Right atrium auricular region (tissue), 2 donors: ENCODE results near the gene SRD5A1. TPM values are rescaled to one million over a fixed set of nuclear protein-coding genes. Genes with fewer than 3 reads are reported as not detected.

Experiments
- DNase-seq: peaks from one replicate; pipeline ENCODE4 v3.0.0-alpha.2; 2019; ENCODE audit warnings: low spot score
- H3K27ac ChIP-seq, 2 donors: fragments of 200-600 bp; sonication (generic); 1 replicate in 1 of 2; 2 replicates in 1 of 2; pipeline ENCODE4 v1.5.1; 2016 to 2019
- H3K27me3 ChIP-seq, 2 donors: fragments of 200-600 bp; sonication (generic); one replicate each; pipeline versions ENCODE4 v1.5.1 to v1.6.0; 2017 to 2019
- H3K36me3 ChIP-seq: fragments of 200-600 bp; sonication (generic); one replicate; pipeline ENCODE4 v1.5.1; 2016
- H3K4me1 ChIP-seq, 2 donors: fragments of 200-600 bp; sonication (generic); one replicate each; pipeline versions ENCODE4 v1.5.1 to v1.6.0; 2017 to 2019
- H3K4me3 ChIP-seq, 2 donors: fragments of 200-600 bp; sonication (generic); 1 replicate in 1 of 2; 2 replicates in 1 of 2; pipeline ENCODE4 v1.5.1; 2017 to 2019; ENCODE audit warnings: mild to moderate bottlenecking in 1 of 2, moderate library complexity in 1 of 2
- H3K9me3 ChIP-seq, 2 donors: fragments of 200-600 bp; sonication (generic); one replicate each; pipeline ENCODE4 v1.5.1; 2019
- total RNA-seq, 2 donors: library from RNA; depleted of rRNA; stranded (reverse); fragments of >200 nt; gene quantifications; one replicate each; pipeline ENCODE4 v1.1.0, GENCODE V29; 2016
- TF ChIP-seq, protein P1 (sequence below), 2 donors: fragments of 200-600 bp; sonication (generic); IDR thresholded peaks; one replicate each; pipeline ENCODE4 v1.5.1; 2019; ENCODE audit warnings: antibody characterized with exemption in 2 of 2

The SRD5A1 gene
- total RNA-seq, 2 donors from 2014 or later, result 0.67 to 1.2 TPM

DNA sequence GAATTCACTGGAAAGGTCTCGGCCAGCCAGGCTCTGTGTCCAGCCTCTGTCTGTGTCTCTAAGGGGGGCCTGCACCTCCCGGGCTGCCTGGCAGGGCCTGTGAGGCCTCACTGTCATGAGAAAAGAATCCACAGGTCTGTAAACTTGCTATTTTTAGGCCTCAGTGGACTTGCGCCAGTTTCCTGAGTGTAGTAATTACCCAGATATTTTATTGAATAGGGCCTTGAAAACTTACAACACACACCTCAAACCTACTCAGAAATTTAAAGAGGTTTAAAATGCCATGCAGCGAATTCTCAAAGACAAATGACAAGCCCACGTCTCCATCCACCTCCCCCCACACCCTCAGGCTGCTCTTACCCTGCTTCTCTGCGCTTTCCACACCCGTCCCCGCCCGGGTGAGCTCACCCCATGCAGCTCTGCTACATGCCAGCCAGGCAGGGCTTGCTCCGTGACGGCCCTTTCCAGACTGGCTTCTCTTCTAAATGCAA lies 71.2 kb downstream of the SRD5A1 start:
- Histone ChIP-seq H3K36me3 (no peaks in the 10 kb centered on the region), H3K27ac (peak overlapping the region; percentile 80 to 94), H3K9me3 (no peaks in the 10 kb centered on the region), H3K4me1 (peaks cover 0 to 15% of the 10 kb centered on the region in 2 donors), H3K4me3 (no peak overlapping the region), H3K27me3 (no peaks in the 10 kb centered on the region)
- no peak for DNase-seq
- TF ChIP-seq, protein P1, sequence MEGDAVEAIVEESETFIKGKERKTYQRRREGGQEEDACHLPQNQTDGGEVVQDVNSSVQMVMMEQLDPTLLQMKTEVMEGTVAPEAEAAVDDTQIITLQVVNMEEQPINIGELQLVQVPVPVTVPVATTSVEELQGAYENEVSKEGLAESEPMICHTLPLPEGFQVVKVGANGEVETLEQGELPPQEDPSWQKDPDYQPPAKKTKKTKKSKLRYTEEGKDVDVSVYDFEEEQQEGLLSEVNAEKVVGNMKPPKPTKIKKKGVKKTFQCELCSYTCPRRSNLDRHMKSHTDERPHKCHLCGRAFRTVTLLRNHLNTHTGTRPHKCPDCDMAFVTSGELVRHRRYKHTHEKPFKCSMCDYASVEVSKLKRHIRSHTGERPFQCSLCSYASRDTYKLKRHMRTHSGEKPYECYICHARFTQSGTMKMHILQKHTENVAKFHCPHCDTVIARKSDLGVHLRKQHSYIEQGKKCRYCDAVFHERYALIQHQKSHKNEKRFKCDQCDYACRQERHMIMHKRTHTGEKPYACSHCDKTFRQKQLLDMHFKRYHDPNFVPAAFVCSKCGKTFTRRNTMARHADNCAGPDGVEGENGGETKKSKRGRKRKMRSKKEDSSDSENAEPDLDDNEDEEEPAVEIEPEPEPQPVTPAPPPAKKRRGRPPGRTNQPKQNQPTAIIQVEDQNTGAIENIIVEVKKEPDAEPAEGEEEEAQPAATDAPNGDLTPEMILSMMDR (IDR thresholded peaks at IDR 0.05), result no peak

DNA sequence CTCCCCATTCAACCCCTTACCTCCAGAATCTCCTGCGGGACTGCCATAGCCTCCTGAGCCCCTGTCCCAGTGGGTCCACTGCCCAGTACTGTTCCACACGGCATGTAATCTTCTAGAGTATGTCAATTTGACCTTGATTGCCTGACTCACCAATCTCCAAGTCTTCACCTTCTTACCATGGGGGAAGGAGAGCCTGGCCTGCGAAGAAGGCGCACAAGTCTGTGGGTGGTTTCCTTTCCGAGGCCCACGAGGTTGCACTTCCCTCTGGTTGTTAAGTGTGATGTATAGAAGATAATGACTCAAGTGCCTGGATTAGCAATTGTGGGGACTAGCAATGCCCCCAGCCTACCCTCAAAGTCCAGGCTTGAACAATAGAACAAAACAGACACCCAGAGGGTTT lies 71.8 kb downstream of the SRD5A1 start:
- Histone ChIP-seq H3K27me3 (no peaks in the 10 kb centered on the region), H3K36me3 (no peaks in the 10 kb centered on the region), H3K27ac (peak overlapping the region; percentile 80 to 94), H3K4me1 (peaks cover 0 to 15% of the 10 kb centered on the region in 2 donors), H3K9me3 (no peaks in the 10 kb centered on the region), H3K4me3 (no peak overlapping the region)
- TF ChIP-seq, protein P1 (IDR thresholded peaks at IDR 0.05), result no peak
- no peak for DNase-seq

DNA sequence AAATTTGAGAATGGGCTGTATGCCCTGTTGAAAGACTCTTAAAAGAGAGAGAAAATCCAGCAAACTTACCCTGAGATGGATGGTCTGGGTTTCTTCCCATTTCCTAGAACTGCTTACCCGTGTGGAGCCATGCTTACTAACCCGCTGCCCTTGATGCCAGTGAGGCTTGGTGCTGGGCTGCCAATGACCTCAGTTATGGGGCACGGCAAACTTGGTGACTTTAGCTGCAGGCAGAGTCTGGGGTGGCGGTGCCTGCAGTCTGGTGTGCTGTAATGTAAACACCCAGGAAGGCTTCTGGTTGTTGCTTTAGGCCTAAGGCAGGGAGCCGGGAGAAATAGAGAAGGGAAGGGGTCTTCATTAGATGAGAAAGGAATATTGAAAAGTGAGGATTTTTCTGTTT lies 72.7 kb downstream of the SRD5A1 start:
- no peak overlapping the region for H3K27ac ChIP-seq
- H3K36me3 ChIP-seq, result no peaks in the 10 kb centered on the region
- DNase-seq, result no peak
- no peak overlapping the region for H3K4me3 ChIP-seq
- TF ChIP-seq, protein P1 (IDR thresholded peaks at IDR 0.05), result no peak
- no peaks in the 10 kb centered on the region for H3K27me3 ChIP-seq
- no peaks in the 10 kb centered on the region for H3K9me3 ChIP-seq
- peaks cover 0 to 15% of the 10 kb centered on the region in 2 donors for H3K4me1 ChIP-seq

DNA sequence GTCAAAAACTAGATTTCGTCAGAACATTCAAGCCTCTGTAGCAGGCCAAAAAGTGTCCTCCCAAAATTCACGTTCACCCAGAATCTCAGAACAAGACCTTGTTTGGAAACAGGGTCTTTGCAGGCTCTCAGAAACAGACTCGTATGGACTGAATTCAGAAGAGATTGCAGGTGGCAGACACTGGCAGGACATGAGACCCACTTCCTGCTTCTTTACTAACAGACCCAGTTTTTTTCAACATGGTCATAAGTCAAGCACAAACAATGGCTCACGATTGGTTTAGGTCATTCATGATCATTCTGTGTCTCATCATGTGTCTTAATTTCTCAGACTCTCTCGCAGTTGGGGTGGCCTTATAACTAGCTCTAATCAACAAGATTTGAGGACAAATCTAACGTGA lies 74.6 kb downstream of the SRD5A1 start:
- no peaks in the 10 kb centered on the region for H3K27me3 ChIP-seq

DNA sequence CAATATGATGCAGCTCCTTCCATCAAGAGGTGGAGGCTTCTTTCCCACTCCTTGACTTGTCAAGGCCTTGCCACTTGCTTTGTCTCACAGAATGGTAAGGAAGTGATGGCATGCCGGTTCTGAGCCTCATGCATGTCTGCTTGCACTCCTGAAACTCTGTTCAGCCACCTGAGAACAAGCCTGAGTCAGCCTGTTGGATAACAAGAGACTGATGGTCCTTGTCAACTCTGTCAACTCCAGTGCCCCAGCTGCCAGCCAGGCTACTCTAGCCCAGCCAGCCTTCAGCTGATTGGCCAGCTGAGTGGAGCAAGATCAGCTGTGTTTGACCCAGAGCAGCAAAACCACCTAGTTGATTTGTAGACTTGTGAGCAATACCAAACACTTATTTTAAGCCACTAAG lies 75.6 kb downstream of the SRD5A1 start:
- no peaks in the 10 kb centered on the region for H3K9me3 ChIP-seq
- no peak overlapping the region for H3K27ac ChIP-seq

More for the DNA sequence above, 74.6 kb downstream of the SRD5A1 start:
- no peaks in the 10 kb centered on the region for H3K36me3 ChIP-seq
- DNase-seq, result no peak
- TF ChIP-seq, protein P1 (IDR thresholded peaks at IDR 0.05), result no peak
- no peaks in the 10 kb centered on the region for H3K9me3 ChIP-seq
- H3K4me1 ChIP-seq, result peaks cover 0 to 23% of the 10 kb centered on the region in 2 donors
- no peak overlapping the region for H3K27ac ChIP-seq
- no peak overlapping the region for H3K4me3 ChIP-seq

More for the DNA sequence above, 75.6 kb downstream of the SRD5A1 start:
- TF ChIP-seq, protein P1 (IDR thresholded peaks at IDR 0.05), result no peak
- H3K4me3 ChIP-seq, result no peak overlapping the region
- H3K4me1 ChIP-seq, result peaks cover 0 to 23% of the 10 kb centered on the region in 2 donors
- no peaks in the 10 kb centered on the region for H3K36me3 ChIP-seq
- DNase-seq, result no peak
- no peaks in the 10 kb centered on the region for H3K27me3 ChIP-seq
